Trophoblast cell (in vitro differentiated cells and primary cell): ENCODE data around the gene MAPRE3.

Source experiments
- DNase-seq, 2 donors: peaks; one replicate each; pipeline ENCODE4 v3.0.0-alpha.2; 2016
- H2AFZ ChIP-seq: 2 replicates; pipeline ENCODE4 v1.6.1; 2013; ENCODE audit warnings: low read length, moderate library complexity, mild to moderate bottlenecking; ENCODE audit not compliant: insufficient read depth, poor library complexity
- H2AK5ac ChIP-seq: 2 replicates; pipeline ENCODE4 v1.6.1; 2013; ENCODE audit warnings: mild to moderate bottlenecking, low read length
- H2BK120ac ChIP-seq: 2 replicates; pipeline ENCODE4 v1.6.1; 2013; ENCODE audit warnings: low read length, mild to moderate bottlenecking, moderate library complexity; ENCODE audit not compliant: insufficient read depth, poor library complexity
- H2BK12ac ChIP-seq: 2 replicates; pipeline ENCODE4 v1.6.1; 2013; ENCODE audit warnings: mild to moderate bottlenecking, low read length, moderate library complexity
- H2BK5ac ChIP-seq: 2 replicates; pipeline ENCODE4 v1.6.1; 2013; ENCODE audit warnings: low read length, low read depth, moderate library complexity, mild to moderate bottlenecking; ENCODE audit not compliant: poor library complexity
- H3K14ac ChIP-seq: 2 replicates; pipeline ENCODE4 v1.6.1; 2013; ENCODE audit warnings: mild to moderate bottlenecking, low read length
- H3K18ac ChIP-seq: 2 replicates; pipeline ENCODE4 v1.6.1; 2013; ENCODE audit warnings: mild to moderate bottlenecking, low read length
- H3K23ac ChIP-seq: 2 replicates; pipeline ENCODE4 v1.6.1; 2013; ENCODE audit warnings: low read length
- H3K27ac ChIP-seq: 2 replicates; pipeline ENCODE4 v1.5.1; 2013; ENCODE audit warnings: low read depth, mild to moderate bottlenecking, inconsistent platforms, low read length, moderate library complexity
- H3K27me3 ChIP-seq: 2 replicates; pipeline ENCODE4 v1.6.1; 2013; ENCODE audit warnings: inconsistent platforms, mild to moderate bottlenecking, low read length, moderate library complexity; ENCODE audit not compliant: insufficient read depth
- H3K36me3 ChIP-seq, 2 experiments: 1 replicate in 1 of 2; 2 replicates in 1 of 2; pipeline ENCODE4 v1.6.1; 2013; ENCODE audit warnings: low read length in 2 of 2, mild to moderate bottlenecking in 2 of 2, moderate library complexity in 1 of 2; ENCODE audit not compliant: insufficient read depth in 2 of 2, control insufficient read depth in 1 of 2
- H3K4ac ChIP-seq: 2 replicates; pipeline ENCODE4 v1.6.1; 2013; ENCODE audit warnings: low read depth, mild to moderate bottlenecking, low read length, moderate library complexity
- H3K4me1 ChIP-seq, 2 experiments: 1 replicate in 1 of 2; 2 replicates in 1 of 2; pipeline ENCODE4 v1.6.1; 2013; ENCODE audit warnings: low read length in 2 of 2, mild to moderate bottlenecking in 2 of 2, moderate library complexity in 1 of 2; ENCODE audit not compliant: insufficient read depth in 2 of 2, control insufficient read depth in 1 of 2
- H3K4me2 ChIP-seq: 2 replicates; pipeline ENCODE4 v1.6.1; 2013; ENCODE audit warnings: inconsistent platforms, mild to moderate bottlenecking, low read length, moderate library complexity
- H3K4me3 ChIP-seq: 2 replicates; pipeline ENCODE4 v1.5.1; 2013; ENCODE audit warnings: mild to moderate bottlenecking, low read depth, low read length, inconsistent platforms
- H3K79me1 ChIP-seq: one replicate; pipeline ENCODE4 v1.6.1; 2013; ENCODE audit warnings: low read length
- H3K79me2 ChIP-seq: 2 replicates; pipeline ENCODE4 v1.6.1; 2013; ENCODE audit warnings: low read length, mild to moderate bottlenecking; ENCODE audit not compliant: control insufficient read depth, insufficient read depth, poor library complexity
- H3K9ac ChIP-seq: 2 replicates; pipeline ENCODE4 v1.6.1; 2013; ENCODE audit warnings: mild to moderate bottlenecking, low read length
- H3K9me3 ChIP-seq: 2 replicates; pipeline ENCODE4 v1.6.1; 2013; ENCODE audit warnings: low read depth, mild to moderate bottlenecking, control low read depth, inconsistent platforms, low read length; ENCODE audit not compliant: insufficient read depth
- H4K12ac ChIP-seq: 2 replicates; pipeline ENCODE4 v1.6.1; 2013; ENCODE audit warnings: low read depth, mild to moderate bottlenecking, low read length, moderate library complexity
- H4K8ac ChIP-seq: 2 replicates; pipeline ENCODE4 v1.6.1; 2013; ENCODE audit warnings: low read depth, mild to moderate bottlenecking, low read length, moderate library complexity
- H4K91ac ChIP-seq: one replicate; pipeline ENCODE4 v1.6.1; 2013; ENCODE audit warnings: low read depth, mild to moderate bottlenecking, low read length, moderate library complexity
- WGBS: extraction: QIAGEN DNeasy Blood & Tissue Kit; methylation state at CpG from one replicate; pipeline ENCODE4 v1.1.7; 2013; ENCODE audit warnings: missing lambda C conversion rate; ENCODE audit not compliant: insufficient read length, insufficient coverage; ENCODE audit errors: extremely low coverage; 5-methylcytosine and 5-hydroxymethylcytosine counted together

The MAPRE3 gene

DNA sequence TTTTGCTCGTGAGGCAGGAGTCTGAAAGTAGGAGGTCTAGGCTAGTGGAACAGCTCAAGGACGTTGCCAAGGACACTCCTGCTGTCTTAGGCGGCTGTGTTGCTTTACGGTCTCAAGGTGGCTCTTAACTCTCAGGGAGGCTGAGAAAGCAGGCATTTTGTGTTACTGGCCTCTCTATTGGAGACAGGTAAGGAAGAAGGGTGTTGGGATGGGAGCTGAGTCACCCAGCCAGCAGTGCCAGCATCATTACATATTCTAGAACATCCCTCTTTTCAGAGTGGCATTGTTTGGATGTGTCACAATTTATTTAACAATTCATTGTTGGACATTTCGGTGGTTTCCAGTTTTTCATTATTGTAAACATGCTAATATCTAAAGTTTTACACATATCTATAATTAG, 31.5 kb downstream of the MAPRE3 start:
- Histone ChIP-seq H2BK12ac (no peak overlapping the region), H3K79me1 (no peaks in the 10 kb centered on the region), H3K9ac (no peak overlapping the region), H2AFZ (no peak overlapping the region), H3K79me2 (no peaks in the 10 kb centered on the region), H2BK5ac (no peak overlapping the region), H3K9me3 (no peaks in the 10 kb centered on the region), H3K23ac (no peak overlapping the region), H4K8ac (no peak overlapping the region), H3K14ac (no peak overlapping the region), H3K4ac (no peak overlapping the region), H3K27ac (no peak overlapping the region), H3K4me3 (no peak overlapping the region), H3K4me2 (no peak overlapping the region), H3K18ac (no peak overlapping the region), H2BK120ac (no peak overlapping the region), H3K27me3 (no peaks in the 10 kb centered on the region), H4K91ac (no peak overlapping the region), H3K4me1 (no peaks in the 10 kb centered on the region), H3K36me3 (no peaks in the 10 kb centered on the region), H4K12ac (no peak overlapping the region), H2AK5ac (no peak overlapping the region)
- peak; percentile 92 to 93 for DNase-seq
- no CpG with 5 or more reads among the region's 5 CpGs for WGBS

DNA sequence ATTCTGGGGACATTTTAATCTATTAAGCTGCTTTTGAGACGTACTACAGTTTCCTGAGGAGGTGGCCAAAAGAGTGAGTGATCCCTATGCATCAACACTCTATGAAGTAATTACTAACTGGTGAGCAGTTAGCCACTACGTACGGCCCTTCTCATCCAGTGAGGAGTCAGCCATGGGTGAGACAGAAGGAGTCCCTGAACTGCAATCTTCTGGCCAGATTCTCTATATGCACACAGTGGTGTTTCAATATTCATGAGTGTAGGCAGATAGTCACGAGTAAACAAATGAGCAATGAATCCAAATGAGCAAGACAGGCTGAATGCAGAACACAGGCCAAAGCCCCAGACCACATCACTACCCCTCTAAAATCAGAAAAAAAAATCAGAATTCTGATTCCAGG, 32.6 kb downstream of the MAPRE3 start:
- H3K4me3 ChIP-seq: no peak overlapping the region
- no peaks in the 10 kb centered on the region for H3K79me1 ChIP-seq
- no peak overlapping the region for H3K4me2 ChIP-seq
- no peak overlapping the region for H3K18ac ChIP-seq
- H2BK120ac ChIP-seq: no peak overlapping the region
- no peak overlapping the region for H3K9ac ChIP-seq
- H3K27ac ChIP-seq: no peak overlapping the region
- no CpG with 5 or more reads among the region's 4 CpGs for WGBS
- H2BK12ac ChIP-seq: no peak overlapping the region
- no peak overlapping the region for H3K23ac ChIP-seq
- H3K4me1 ChIP-seq: no peaks in the 10 kb centered on the region
- no peak for DNase-seq
- H2BK5ac ChIP-seq: no peak overlapping the region
- H3K79me2 ChIP-seq: no peaks in the 10 kb centered on the region
- H4K8ac ChIP-seq: no peak overlapping the region
- H2AK5ac ChIP-seq: no peak overlapping the region
- H3K14ac ChIP-seq: no peak overlapping the region
- no peaks in the 10 kb centered on the region for H3K36me3 ChIP-seq
- H4K12ac ChIP-seq: no peak overlapping the region
- H4K91ac ChIP-seq: no peak overlapping the region
- H2AFZ ChIP-seq: no peak overlapping the region
- no peaks in the 10 kb centered on the region for H3K9me3 ChIP-seq
- H3K27me3 ChIP-seq: no peaks in the 10 kb centered on the region
- no peak overlapping the region for H3K4ac ChIP-seq

DNA sequence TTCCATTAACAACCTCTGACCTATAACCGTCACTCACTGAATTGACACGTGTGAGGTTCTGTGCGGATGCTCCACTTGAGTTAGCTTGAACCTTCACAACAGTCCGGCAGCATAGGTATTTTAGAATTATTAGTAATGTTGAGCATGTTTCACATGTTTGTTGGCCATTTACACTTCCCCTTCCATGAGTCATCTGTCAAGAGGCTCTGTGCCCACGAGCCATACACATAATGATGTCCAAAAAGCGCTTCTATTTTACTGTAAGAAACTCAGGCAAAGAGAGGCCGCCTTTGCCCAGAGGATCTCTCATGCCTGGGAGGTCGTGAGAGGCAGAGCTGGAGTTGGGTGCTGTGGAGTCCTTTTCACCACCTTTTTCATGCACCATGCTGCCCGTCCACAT, 33.4 kb downstream of the MAPRE3 start:
- H3K79me1 ChIP-seq: no peaks in the 10 kb centered on the region
- WGBS: no CpG with 5 or more reads among the region's 9 CpGs
- no peak overlapping the region for H3K23ac ChIP-seq
- no peak overlapping the region for H4K12ac ChIP-seq
- no peak overlapping the region for H2BK5ac ChIP-seq
- DNase-seq: peak; percentile 74 to 88
- no peak overlapping the region for H3K4me3 ChIP-seq
- H2AFZ ChIP-seq: no peak overlapping the region
- no peak overlapping the region for H2BK120ac ChIP-seq
- no peaks in the 10 kb centered on the region for H3K79me2 ChIP-seq
- no peak overlapping the region for H2AK5ac ChIP-seq
- no peaks in the 10 kb centered on the region for H3K9me3 ChIP-seq
- no peaks in the 10 kb centered on the region for H3K36me3 ChIP-seq
- H3K27ac ChIP-seq: no peak overlapping the region
- no peak overlapping the region for H3K18ac ChIP-seq
- H3K14ac ChIP-seq: no peak overlapping the region
- no peak overlapping the region for H3K9ac ChIP-seq
- no peaks in the 10 kb centered on the region for H3K4me1 ChIP-seq
- H3K4ac ChIP-seq: no peak overlapping the region
- H4K91ac ChIP-seq: no peak overlapping the region
- no peak overlapping the region for H3K4me2 ChIP-seq
- H4K8ac ChIP-seq: no peak overlapping the region
- H3K27me3 ChIP-seq: no peaks in the 10 kb centered on the region
- H2BK12ac ChIP-seq: no peak overlapping the region

DNA sequence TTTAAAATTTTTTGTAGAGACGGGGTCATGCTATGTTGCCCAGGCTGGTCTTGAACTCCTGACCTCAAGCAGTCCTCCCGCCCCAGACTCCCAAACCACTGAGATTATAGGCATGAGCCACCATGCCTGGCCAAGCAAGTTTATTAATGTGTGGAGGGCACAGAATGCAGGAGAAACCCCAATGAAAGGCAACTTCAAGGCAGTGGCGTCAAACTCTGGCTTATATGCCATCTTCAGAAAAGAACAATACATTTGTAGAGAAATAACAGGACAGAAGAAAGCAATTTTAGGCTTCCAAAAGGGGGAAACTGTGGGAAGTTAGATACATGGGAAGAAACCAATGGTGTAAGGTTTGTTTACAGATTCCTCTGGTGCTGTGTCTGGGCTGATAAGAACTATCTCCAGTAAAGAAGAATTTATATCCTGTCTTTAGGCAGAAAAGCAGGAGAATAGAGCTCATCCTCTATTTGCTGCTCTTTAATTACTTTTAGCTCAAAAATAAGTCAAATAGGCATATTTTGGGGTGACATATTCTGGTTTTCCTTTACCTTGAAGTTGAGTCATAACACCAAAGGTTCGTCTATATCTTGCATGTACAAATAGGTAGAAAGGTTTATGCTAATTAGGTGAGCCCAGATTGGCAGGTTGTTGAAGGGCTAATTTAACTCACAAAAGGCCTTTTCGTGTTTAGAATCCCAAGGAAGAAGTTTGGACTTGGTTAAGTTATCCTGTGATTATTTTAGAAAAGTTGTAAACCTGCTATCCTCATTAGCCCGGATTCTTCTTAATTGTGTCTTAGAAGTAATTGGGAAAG, 36.4 kb downstream of the MAPRE3 start:
- Histone ChIP-seq H3K79me1 (no peaks in the 10 kb centered on the region), H2AFZ (no peak overlapping the region)

More for the DNA sequence above, 36.4 kb downstream of the MAPRE3 start:
- no CpG with 5 or more reads among the region's 6 CpGs for WGBS
- Histone ChIP-seq H3K79me2 (no peaks in the 10 kb centered on the region), H2AK5ac (no peak overlapping the region), H3K14ac (no peak overlapping the region), H2BK12ac (no peak overlapping the region), H4K8ac (no peak overlapping the region), H3K36me3 (no peaks in the 10 kb centered on the region), H2BK5ac (no peak overlapping the region), H4K91ac (no peak overlapping the region), H3K4me1 (peaks cover 0 to 4% of the 10 kb centered on the region in 2 experiments), H3K9me3 (no peaks in the 10 kb centered on the region), H2BK120ac (no peak overlapping the region), H4K12ac (no peak overlapping the region), H3K18ac (no peak overlapping the region), H3K27me3 (no peaks in the 10 kb centered on the region), H3K4me3 (no peak overlapping the region), H3K4ac (no peak overlapping the region), H3K27ac (no peak overlapping the region), H3K23ac (no peak overlapping the region), H3K9ac (no peak overlapping the region), H3K4me2 (no peak overlapping the region)
- DNase-seq: no peak
